ENCODE data around the gene BPIFB3.

Gene BPIFB3

DNA sequence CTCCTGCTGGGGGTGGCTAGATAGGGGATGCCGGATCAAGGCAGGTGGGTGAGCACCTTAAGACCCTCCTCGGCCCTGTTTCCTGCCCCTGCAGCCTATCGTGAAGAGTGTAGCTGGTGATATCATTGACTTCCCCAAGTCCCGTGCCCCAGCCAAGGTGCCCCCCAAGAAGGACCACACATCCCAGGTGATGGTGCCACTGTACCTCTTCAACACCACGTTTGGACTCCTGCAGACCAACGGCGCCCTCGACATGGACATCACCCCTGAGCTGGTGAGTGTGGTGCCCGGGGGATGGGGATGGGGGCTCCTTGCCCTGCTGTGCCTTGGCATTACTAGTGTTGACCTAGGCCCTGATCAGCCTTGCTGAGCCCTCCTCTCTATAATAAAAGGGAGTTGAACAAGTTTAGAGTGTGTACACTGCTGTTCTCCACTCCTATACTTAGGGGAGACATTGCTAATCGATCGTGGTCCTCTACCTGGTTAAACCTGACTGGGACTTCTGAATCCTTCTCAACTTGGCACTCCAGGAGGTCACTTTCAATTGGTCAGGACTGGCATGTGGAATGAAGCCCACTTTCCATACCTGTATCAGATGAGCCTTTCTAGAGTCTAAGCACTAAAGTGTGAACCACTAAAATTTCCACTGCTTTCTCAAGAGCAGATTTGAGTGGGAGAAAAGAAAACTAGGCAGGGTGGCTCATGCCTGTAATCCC lies 11.0 kb downstream of the BPIFB3 start:
- no peak for DNase-seq

DNA sequence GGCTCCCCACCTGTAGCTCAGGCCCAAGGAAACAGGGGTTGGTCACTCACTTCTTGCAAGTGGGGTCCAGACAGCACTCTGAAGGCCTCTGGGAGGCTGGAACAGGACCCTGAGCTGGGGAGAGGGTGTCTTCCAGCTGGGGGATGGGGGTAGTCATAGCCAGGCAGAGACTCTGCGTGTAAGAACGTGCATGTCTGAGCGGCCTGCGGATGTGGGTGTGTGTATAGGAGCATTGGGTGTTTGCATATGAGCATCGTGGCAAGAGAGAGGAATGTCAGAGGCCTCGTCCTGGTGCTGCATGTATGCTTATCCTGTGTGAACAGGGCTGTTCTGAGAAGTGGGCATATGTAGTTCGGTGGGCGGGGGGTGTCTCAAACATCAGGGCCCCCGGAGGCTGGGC lies 12.1 kb downstream of the BPIFB3 start:
- DNase-seq: no peak

DNA sequence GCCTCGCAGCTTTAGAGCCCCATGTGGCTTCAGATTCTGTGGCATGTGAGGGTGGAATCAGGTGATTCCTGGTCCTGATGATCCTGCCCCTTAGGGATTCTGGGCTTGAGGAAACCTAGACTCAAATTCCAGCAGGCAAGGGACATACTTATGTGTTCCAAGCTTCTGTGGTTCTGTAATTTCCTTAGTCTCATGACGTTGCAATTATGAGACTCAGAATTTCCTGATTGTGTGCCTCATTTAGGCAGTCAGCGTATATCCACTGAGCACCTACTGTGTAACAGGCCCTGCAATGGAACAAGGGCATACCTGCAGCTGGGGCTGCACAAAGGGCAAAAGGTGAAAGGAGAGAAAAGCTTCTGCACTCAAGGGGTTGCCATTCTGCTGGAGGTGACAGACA lies 14.1 kb downstream of the BPIFB3 start:
- no peak for DNase-seq

DNA sequence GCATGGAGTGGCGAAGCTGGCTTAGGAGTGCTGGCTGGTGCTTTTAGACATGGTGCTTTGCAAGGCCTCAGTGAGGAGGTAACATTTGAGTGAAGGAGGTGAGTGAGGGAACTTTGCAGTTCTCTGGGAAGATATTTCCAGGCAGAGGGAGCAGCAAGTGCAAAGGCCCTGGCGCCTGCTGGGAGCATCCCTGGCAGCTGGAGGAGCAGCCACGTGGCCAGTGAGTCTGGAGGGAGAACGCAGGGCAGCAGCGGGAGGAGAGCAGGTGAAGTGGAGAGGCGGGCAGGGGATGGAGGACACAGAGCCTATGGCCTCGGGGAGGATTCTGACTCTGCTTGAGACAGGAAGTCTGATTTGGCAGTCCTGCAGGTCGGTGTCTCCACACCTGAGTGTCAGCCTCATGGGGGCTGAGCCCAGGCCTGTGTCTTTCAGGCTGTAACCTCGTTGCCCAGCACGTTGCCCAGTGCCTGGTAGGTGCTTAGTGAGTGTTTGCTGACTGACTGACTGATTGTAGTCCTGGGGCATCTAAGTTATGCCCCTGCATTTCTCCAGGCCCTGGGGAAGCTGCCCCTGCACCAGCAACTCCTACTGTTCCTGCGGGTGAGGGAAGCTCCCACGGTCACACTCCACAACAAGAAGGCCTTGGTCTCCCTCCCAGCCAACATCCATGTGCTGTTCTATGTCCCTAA lies 14.7 kb downstream of the BPIFB3 start:
- DNase-seq: no peak

- no peak for DNase-seq
Observed at GRCh38 chr20:33069673-33070072, 16.0 kb downstream of the BPIFB3 start.

DNA sequence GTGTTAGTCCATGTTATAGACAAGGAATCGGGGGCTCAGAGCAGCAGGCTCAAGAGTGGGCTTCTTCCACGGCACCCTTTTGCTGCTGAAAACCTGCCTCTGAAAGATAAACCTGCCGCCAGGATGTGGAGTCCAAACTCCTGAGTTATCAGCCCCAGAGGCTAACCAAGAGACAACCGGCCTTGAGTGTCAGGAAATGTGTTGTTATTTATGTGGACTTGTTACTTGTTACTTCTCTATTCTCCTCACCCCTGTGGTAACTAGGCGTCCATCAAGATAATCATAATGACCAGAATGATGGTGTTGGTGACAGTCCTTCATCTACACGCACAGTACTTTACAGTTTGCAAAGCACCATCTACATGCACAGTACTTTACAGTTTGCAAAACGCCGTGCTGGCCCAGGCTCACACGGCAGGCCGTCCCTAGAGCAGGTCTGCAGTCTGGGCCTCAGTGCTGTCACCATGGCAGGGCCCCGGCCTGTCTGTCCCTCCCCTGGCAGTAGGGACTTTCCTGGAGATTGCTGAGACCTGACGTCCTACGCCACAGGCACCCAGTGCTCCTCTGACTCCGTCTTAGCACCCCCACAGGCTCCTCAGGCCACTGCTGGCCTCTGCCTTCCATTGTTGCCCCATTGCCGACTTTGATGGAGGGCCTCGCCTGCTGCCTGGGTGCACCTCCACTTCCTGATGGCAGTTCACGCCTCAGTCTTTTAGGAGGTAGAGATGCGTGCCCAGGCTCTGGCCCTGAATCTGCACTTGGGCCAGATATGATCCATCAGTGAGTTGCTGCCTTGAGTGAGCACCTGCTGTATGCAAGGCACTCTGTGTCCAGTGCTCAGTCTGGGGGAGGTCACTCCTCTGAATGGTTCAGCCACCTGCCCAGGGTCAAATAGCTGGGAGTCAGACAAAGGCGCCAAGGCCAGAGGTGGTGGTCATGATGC lies 16.7 kb downstream of the BPIFB3 start:
- no peak for DNase-seq

DNA sequence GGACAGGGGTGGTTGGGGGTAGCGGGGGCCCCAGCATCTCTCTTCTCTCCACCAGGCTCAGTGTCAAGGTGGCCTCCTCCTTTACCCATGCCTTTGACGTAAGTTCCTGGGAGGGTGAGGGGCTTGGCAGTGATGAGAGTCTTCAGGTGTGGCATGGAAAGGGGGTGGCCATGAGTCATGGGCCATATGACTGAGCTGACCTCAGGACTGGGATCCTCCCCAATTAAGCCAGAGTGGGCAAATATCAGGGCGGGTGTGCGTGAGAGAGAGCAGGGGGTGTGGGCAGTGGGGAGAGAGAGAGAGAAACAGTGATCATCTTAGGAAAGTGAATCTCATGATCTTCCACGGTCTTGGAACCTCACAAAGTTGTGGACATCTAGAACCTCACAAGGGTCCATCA lies 17.5 kb downstream of the BPIFB3 start:
- DNase-seq: no peak

DNA sequence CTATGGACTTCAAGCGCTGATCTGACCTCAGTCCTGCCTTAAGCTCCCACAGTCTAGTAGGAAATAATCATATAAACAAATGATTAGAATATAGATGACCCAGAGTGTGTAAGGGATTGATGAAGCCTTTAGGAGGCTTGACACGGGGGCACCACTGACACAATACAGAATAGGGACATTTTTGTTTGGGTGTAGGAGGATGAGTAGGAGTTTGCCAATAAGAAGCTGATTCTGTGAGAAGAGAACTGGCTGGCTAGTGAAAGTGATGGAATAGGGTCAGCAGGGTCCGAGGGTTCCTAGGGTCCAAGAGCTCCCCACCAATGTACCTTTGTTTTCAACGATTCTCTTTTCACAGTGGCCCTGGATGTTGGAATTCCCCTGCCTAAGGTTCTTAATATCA lies 18.7 kb downstream of the BPIFB3 start:
- no peak for DNase-seq

GRCh38 chr20:33072813-33073212 lies 19.1 kb downstream of the BPIFB3 start:
- DNase-seq: no peak

DNA sequence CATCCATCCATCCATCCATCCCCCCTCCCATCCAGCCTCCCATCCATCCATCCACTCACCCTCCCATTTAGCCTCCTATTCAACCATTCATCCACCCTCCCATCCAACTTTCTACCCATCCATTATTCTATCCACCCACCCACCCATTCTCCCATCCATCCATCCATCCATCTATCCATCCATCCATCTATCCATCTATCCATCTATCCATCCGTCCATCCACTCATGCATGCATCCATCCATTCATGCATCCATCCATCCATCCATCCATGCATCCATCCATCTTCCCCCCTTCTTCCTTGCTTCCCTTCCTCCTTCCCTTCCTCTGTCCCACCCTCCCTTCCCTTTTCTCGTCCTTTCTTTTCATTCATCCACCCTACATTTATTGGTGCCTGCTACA lies 21.0 kb downstream of the BPIFB3 start:
- no peak for DNase-seq

DNA sequence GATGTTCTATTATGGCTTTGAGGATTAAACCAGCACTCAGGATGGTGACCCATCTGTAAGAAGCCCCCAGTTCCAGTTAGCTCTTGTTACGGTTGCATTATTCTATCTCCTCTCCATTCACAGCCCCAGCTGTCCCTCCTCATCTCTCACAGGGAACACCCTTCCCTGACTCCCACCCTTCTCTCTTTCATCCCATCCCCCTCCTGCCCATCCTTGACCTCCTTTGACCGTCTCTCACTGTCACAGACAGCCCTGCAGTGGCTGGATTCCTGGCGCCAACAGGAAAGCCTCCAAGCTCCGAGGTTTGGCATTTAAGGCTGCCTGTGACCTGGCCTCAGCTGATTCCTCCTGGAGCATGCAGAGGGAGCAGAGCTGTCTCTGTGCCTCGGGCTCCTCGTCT lies 21.6 kb downstream of the BPIFB3 start:
- no peak for DNase-seq

GRCh38 chr20:33076662-33077372 lies 23.1 kb downstream of the BPIFB3 start:
- no peak for DNase-seq

GRCh38 chr20:33079259-33079658 lies 25.6 kb downstream of the BPIFB3 start, which contains the start of gene BPIFB4:
BPIFB4 (plus strand) TSS chr20:33079643; CDS start chr20:33081527, 1,884 bp downstream.
- DNase-seq: no peak

DNA sequence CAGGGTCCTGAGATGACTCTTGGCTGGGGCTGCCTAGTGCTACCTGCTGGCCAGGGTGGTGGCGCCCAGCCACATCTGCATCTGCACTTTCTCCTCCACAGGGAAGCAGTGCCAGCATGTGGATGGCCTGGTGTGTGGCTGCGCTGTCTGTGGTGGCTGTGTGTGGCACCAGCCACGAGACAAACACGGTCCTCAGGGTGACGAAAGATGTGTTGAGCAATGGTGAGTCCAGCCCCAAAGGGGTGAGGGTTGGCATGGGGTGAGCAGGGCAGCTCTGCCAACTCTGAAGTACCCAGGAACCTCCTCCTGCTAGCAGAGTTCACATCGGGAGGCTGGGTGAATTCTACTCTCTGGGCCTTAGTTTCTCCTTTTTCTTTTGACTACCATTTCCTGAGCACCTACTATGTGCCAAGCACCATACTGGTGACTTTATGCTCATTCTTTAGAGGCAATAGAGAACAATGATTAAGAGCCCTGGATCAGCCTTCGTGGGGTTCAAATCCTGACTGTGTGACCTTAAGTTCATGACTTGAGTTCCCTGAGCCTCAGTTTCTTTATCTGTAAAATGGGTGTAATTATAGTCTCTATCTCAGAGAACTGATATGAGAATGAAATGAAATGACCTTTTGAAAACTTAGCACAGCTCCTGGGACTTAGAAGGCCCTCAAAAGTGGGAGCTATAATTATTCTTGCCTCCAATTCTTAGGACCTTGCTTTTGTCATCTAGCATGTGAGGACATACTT lies 27.9 kb downstream of the BPIFB3 start:
- no peak for DNase-seq

DNA sequence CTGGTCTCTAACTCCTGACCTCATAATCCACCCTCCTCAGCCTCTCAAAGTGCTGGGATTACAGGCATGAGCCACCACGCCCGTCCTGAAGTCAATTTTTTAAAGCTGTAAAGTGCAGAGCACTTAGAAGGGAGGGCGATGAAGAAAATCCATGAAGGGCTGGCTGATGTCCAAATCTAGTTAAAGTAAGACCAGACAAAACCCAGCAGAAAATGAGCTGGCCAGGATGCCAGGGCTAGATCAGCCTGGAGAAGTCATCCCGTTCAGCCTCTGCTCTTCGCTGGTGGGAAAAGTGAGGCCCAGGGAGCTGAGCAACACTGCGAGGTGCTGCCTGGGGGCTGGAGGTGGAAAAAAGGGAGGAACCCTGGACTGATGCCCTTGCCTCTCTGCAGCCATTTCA lies 28.8 kb downstream of the BPIFB3 start:
- DNase-seq: no peak

DNA sequence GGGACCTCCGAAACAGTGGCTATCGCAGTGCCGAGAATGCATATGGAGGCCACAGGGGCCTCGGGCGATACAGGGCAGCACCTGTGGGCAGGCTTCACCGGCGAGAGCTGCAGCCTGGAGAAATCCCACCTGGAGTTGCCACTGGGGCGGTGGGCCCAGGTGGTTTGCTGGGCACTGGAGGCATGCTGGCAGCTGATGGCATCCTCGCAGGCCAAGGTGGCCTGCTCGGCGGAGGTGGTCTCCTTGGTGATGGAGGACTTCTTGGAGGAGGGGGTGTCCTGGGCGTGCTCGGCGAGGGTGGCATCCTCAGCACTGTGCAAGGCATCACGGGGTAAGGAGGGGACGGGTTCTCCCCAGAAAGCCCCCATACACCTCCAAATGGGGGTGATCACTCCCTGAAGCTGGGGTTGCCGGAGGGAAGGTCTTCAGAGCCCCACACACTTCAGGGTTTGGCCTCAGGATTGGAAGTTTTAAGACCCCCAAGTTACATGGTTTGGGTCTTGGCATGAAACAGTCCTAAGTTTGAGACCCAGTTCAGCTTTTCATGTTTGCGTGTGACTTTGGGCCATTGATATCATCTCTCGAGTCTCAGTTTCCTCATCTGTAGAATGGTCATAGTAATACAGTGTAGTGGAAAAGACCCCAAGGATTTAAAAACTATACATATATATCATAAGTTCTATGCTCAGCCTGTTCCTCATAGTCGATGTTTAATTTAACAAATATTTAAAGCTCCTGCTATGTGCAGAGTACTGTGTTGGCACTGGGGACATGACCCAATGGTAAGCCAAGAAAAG lies 30.0 kb downstream of the BPIFB3 start:
- no peak for DNase-seq

- DNase-seq: no peak
Observed at GRCh38 chr20:33084722-33085121, 31.0 kb downstream of the BPIFB3 start.

GRCh38 chr20:33086052-33086722 lies 32.5 kb downstream of the BPIFB3 start:
- no peak for DNase-seq

GRCh38 chr20:33091147-33091546 lies 37.4 kb downstream of the BPIFB3 start:
- DNase-seq: no peak

DNA sequence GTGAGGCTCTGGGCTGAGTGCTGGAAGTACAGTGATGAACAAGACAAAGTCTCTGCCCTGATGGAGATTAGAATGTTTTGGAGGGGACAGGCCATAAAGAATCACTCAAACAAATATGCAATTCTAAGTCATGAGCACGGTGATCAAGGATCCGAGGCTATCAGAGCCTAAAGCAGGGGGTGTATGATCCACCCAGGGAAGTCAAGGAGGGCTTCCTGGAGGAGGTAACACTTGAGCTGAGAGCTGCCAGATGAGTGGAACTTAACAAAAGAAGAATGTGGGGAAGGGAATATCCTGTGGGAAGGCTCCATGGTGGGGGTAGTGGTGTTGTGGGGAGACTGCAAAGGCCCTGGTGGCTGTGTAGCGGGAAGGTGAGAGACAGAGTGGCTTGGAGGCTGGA lies 38.0 kb downstream of the BPIFB3 start:
- DNase-seq: no peak

DNA sequence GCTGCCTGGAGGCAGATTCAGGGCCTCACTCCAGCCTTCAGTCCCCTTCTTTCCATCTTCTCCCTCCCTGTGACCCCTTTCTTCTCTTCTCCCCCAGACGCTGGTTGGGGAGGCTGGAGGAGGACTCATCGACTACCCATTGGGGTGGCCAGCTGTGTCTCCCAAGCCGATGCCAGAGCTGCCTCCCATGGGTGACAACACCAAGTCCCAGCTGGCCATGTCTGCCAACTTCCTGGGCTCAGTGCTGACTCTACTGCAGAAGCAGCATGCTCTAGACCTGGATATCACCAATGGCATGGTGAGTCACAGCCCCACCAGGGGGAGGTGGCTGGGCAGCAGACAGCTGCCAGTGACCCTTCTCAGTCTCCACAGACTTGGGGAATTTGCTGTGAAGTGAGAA lies 38.7 kb downstream of the BPIFB3 start:
- DNase-seq: no peak
